ENCODE data around the gene SLC35E1. TPM values are rescaled to one million over a fixed set of nuclear protein-coding genes. Genes with fewer than 3 reads are reported as not detected.

The SLC35E1 gene
- total RNA-seq, 1 experiment from 2014 or later = 35.8 TPM

DNA sequence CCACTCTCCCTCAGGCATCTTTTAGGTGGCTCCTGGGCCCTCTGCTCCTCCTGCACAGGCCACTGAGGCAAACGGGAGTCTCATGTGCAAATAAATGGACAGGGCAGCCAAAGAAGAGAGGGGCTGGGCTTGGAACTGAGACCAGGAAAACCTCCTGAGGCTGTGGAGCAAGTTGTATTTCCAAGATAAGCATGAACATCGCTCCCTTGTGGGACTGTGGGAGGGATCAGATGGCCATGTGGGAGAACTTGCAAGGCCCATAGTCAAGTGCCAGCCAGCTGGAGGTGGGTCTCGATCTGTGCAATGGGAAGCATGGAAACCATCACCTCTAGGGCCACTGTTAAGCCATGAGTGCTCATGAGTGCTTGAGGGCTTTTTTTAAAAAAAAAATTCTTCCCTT lies 30.9 kb upstream of the SLC35E1 start:
- H3K9me3 Mint-ChIP-seq = no peaks in the 10 kb centered on the region
- Histone ChIP-seq H3K18ac (ENCODE audit: insufficient read length, low read depth, low read length) (no peak overlapping the region), H3K23me2 (ENCODE audit: insufficient read length, low read depth, low read length, poor library complexity, severe bottlenecking) (no peaks in the 10 kb centered on the region), H3T11ph (ENCODE audit: low read length) (no peak overlapping the region), H3K23ac (ENCODE audit: insufficient read length, low read depth, low read length) (no peak overlapping the region), H3K14ac (ENCODE audit: insufficient read depth, low read length) (no peak overlapping the region), H2BK15ac (ENCODE audit: low read depth, low read length) (no peak overlapping the region), H3K27me3 (ENCODE audit: insufficient read depth, low read length) (no peaks in the 10 kb centered on the region), H2AFZ (ENCODE audit: low read length) (no peak overlapping the region), H4K8ac (replicated peaks; ENCODE audit: insufficient read length, low read depth, low read length) (no peak overlapping the region), H3K27ac (ENCODE audit: insufficient read length, low read depth, low read length) (no peak overlapping the region), H3K79me2 (ENCODE audit: insufficient read depth, low read length) (peaks cover 7% of the 10 kb centered on the region; the same call in 1 of the 2 replicates), H2BK120ac (ENCODE audit: low read depth, low read length, poor library complexity, severe bottlenecking) (no peak overlapping the region), H3K79me1 (ENCODE audit: insufficient read depth, low read depth, low read length, poor library complexity, severe bottlenecking) (peaks cover 5% of the 10 kb centered on the region), H4K5ac (ENCODE audit: insufficient read length, low read depth, low read length) (no peak overlapping the region), H3K4me1 (ENCODE audit: insufficient read depth, low read length) (no peaks in the 10 kb centered on the region), H3K4me2 (ENCODE audit: insufficient read depth, insufficient read length, low read length) (no peak overlapping the region), H3K4ac (ENCODE audit: low read depth, low read length) (no peak overlapping the region), H3K9me3 (ENCODE audit: control insufficient read depth, low read depth, low read length) (no peaks in the 10 kb centered on the region), H2BK20ac (ENCODE audit: low read depth, low read length, poor library complexity, severe bottlenecking) (no peak overlapping the region), H4K20me1 (ENCODE audit: control insufficient read depth, insufficient read depth, insufficient read length) (no peaks in the 10 kb centered on the region), H4K91ac (ENCODE audit: insufficient read length, low read depth, low read length) (no peak overlapping the region), H3K56ac (ENCODE audit: insufficient read length, low read depth, low read length) (no peak overlapping the region), H3K9ac (ENCODE audit: extremely low read depth, insufficient read length, low read length) (no peak overlapping the region), H2BK5ac (ENCODE audit: insufficient read length, low read length) (no peak overlapping the region), H2BK12ac (ENCODE audit: insufficient read length, low read depth, low read length) (no peak overlapping the region), H2AK5ac (ENCODE audit: insufficient read length, low read length) (no peak overlapping the region)
- H3K27ac Mint-ChIP-seq = no peak overlapping the region
- peaks cover 0 to 6% of the 10 kb centered on the region in 2 experiments; a peak in 3 of 4 replicates for H3K4me1 Mint-ChIP-seq
- no peak overlapping the region for H3K4me3 Mint-ChIP-seq
- H3K36me3 Mint-ChIP-seq (ENCODE audit: insufficient read depth in 1 of 3, low read depth in 3 of 3) = no peaks in the 10 kb centered on the region
- no peaks in the 10 kb centered on the region for H3K27me3 Mint-ChIP-seq (ENCODE audit: low read depth)
- no CpG with 5 or more reads among the region's 3 CpGs for WGBS (ENCODE audit: extremely low coverage, insufficient read length, low lambda C conversion rate)
- no peak for DNase-seq
- TF ChIP-seq, protein P1, sequence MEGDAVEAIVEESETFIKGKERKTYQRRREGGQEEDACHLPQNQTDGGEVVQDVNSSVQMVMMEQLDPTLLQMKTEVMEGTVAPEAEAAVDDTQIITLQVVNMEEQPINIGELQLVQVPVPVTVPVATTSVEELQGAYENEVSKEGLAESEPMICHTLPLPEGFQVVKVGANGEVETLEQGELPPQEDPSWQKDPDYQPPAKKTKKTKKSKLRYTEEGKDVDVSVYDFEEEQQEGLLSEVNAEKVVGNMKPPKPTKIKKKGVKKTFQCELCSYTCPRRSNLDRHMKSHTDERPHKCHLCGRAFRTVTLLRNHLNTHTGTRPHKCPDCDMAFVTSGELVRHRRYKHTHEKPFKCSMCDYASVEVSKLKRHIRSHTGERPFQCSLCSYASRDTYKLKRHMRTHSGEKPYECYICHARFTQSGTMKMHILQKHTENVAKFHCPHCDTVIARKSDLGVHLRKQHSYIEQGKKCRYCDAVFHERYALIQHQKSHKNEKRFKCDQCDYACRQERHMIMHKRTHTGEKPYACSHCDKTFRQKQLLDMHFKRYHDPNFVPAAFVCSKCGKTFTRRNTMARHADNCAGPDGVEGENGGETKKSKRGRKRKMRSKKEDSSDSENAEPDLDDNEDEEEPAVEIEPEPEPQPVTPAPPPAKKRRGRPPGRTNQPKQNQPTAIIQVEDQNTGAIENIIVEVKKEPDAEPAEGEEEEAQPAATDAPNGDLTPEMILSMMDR (conservative IDR thresholded peaks at IDR 0.05) = no peak
